NCI-H526 treated with DMSO at 0.1 percent for 48 hours (cell line): ENCODE data around the gene DUS4L.

Experiments
- DNase-seq: peaks from one replicate; lab custom pipeline; 2025; lab: John Stamatoyannopoulos, UW

Gene DUS4L

DNA sequence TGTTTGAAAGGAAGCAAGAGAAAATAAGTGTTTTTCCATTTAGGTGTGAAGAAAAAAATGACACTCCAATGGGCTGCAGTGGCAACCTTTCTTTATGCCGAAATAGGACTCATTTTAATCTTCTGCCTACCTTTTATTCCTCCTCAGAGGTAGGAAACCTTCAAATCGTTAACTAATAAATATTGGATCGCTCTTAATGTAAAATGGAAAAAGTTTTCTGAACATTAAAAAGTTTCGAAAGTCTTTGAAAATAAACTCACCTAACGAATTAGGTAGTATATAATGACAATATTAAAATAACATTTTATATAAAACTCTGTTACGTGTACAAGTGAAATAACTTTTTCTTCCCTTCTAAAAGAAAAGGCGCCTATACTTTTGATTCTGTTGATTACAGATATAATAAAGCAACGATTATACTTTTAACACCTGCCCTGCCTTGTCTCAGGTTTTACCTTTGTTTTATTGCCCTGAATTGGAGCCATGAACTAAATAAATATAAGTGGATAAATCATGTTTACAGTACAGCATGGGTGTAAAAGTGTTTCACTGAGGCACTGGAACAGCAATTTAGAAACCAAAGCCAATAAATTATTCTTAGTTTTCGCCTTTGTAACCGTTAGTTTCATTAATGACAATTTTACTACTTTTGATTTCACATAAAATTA lies 17.1 kb downstream of the DUS4L start:
- no peak for DNase-seq

DNA sequence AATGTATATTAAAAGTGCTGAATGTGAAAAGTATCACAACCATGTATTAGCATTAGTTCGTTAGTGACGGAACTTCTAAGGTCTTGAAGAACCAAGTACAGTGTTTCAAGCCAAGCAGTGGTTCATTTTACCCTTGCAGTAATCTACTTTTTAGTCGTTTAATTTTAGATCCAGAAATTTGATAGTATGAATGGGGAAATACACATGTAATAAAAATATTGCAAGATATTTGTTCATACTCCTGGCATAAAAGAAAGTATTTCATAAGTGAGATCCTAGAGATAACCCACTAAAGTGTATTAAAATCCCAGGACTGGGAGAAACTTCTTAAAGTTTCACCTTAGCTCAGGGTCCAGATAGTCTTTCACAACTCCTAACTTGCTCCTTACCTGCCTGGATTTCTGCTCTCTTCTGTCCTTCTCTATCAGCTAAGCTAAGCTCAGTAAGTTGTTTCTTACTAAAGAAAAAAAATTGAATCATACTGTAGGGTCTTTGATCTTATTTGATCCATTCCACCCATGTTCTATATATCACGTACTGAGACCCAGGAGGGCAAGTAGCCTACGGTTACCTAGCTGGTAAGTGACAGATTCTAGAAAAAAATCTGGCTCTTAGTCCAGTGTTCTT lies 17.7 kb downstream of the DUS4L start:
- no peak for DNase-seq

DNA sequence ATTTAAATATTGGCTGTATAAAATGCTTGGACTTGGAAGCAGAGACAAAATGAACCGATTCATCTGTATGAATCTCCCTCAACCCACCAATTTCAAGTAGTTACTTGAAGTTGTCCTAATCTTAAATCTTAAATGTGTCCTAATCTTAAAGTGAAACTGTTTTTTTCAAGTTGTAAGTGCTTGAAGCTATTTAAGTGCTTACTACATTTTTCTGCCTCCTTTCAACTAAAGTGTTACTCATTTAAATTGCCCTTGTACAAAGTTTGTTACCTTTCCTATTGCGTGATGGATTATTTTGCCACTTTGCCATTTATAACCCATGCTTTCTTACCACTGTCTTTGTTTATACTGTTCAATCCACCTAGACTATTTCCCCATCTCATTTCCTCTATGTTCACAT lies 19.1 kb downstream of the DUS4L start:
- no peak for DNase-seq

DNA sequence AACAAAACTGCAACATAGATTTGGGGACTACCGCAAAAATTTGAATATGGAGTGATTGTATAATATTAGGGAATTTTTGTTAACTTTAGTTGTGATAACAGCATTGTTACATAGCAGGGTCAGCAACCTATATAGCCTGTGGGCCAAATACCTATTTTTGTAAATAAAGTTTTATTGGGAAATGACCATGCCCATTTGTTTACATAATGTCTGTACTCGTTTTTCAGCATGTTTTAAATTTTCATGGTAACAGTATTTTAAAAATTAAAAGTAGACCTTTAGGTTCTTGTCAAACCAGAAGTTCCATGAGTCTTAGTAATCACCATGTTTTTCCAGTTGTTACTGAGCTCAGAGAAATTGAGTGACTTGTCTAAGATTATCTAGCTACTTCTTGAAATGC lies 20.9 kb downstream of the DUS4L start:
- DNase-seq, result no peak

DNA sequence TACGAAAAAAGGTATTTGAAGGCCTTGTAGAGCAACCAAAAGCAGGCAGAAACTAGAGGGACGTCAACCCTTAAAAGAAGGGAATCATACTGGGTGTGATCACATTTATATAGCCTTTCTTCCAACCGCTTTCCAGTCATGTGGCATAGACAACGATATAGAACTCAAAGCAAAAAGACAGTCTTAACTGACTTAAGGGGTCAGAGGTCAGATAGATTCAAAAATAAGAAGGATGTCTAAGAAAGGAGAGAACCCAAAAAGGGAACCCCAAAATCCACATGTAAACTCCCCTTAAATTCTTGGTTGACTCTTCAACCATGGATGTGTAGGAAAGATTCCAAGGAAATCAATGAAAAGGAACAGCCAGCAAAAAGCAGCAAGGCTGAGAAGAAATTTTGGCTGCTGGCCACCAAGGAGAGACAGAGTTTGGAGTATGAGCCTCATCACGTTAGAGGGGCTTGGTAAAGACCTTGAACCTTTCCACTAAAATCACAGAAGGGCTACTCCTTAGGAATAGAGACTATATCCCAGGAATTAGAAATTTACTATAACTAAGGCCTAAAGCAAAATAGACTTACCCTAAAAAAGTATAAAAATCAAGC lies 24.9 kb downstream of the DUS4L start:
- DNase-seq, result no peak

DNA sequence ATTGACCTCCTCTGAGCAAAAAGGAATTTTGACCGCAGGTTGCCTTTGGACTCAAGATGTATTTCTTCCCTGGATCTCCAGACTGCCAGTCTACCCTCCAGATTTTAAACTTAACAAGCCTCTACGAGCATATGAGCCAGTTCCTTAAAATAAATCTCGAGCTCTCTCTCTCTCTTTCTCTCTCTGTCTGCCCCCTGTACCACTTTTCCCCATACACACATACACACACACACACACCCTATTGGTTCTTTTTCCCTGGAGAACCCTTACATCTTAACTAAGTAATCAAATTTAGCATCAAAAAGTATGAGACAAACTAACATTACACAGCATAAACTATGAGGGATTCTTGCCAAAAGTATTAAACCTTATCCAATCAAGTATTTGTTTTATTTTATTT lies 27.6 kb downstream of the DUS4L start:
- no peak for DNase-seq

DNA sequence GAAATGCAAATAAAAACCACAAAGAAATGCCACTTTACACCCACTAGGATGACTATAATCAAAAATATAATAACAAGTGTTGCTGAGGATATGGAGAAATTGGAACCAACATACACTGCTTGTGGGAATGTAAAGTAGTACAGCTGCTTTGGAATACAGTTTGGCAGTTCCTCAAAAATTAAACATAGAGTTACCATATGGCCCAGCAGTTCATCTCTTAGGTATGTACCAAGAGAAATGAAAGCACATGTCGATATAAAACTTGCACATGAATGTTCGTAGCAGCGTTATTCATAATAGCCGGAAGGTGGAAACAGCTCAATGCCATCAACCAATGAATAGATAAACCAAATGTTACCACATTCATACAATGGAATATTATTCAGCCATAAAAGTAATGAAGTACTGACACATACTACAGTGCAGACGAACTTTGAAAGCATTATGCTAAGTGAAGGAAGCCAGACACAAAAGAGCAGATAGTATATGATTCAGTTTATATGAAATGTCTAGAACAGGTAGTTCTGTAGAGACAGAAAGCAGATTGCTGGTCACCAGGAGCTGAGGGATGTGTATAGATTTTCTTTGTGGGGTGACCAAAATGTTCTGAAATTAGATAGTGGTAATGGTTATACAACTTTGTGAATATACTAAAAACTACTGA lies 28.7 kb downstream of the DUS4L start:
- no peak for DNase-seq

DNA sequence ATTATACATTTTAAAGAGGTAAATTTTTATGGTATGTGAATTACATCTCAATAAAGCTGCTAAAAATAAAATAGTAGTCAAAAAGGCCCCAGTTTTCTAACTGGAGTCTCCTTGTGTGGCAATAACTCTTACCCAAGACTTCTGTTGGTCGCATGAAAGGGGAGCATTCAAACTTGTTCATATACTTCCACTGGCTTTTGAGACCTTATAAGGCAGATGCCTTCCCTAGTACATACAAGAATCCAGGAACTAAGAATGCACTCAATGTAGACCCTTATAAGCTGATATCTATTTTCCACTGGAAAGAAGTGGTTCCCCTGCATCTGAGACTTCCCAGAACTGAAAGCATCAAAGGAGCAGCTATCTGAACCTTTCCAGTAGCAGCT lies 29.2 kb downstream of the DUS4L start:
- no peak for DNase-seq

DNA sequence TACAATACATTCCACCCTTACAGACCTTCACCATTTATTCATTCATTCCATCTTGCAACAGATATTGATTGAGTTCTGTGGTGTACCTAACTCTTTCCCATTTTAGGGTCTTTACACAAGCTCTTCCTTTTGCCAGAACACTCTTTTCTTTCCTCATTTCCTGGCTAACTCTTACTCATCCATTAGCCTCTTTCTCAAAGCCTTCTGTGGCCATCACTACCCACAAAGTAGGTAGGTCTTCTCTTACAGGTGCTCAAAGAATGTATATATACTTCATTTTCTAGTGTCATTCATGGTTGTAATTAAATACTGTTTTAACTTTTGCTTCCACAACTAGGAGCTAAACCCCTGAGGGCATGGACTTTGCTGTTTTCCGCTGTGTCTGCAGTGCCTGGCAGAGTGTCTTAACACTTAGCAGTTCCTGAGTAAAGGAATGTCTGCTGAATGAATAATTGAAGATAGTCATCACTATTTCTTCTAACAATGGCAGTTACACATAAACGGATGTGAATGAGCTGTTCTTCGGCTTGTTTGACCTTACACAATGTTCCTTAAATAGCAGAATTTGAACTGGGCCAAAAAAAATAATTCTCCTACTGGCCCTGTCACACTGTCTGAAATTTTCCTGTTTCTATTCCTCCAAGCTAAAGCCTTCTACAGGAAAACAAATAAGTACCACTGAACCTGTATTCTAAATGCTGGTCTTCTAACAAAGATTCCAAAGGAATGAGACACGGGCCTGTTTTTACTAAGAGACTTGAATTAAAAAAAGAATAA lies 31.4 kb downstream of the DUS4L start:
- DNase-seq, result no peak

DNA sequence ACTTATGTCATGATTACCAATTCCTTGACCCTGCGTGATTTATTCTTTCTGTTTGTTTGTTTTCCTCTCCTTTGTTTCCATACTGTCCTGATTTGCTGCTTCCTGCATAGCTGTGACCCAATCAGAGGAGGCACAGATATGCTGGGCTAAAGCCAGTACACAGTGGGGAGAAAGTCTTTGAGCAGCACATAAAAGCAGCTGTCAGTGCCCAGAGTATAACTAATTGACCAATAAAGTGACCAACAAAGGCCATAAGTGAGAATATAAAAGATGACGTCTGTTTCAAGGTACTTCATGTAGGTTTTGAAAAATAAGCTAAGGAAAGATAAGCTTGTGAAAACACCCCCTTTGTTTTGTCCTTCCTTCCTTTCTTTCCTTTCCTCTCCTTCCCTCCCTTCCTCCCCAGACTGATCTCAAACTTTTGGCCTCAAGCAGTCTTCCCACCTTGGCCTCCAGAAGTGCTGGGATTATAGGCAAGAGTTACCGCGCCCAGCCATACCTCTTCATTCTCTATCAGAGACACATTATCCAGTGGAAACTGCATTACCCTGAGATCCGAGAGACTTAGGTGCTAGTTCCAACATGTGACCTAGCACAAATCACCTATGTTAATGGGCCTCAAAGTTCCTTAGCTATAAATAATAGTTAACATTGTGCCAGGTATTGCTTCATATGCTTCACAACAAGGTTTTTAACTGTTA lies 33.3 kb downstream of the DUS4L start:
- DNase-seq, result no peak

DNA sequence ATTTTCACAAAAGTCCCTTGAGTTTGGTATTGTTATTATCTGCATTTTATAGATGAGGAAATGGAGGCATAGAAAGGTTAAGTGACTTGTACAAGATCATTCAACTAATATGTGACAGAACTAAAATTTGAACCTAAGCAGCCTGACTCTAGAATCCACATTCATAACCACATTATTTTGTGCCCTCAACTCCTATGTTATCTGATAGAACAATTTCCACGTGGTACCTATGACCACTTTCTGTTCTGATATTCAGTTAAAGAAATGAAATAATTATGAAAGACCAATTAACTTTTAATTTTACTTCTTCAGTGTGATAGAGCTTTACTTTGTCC lies 33.8 kb downstream of the DUS4L start:
- DNase-seq, result no peak

DNA sequence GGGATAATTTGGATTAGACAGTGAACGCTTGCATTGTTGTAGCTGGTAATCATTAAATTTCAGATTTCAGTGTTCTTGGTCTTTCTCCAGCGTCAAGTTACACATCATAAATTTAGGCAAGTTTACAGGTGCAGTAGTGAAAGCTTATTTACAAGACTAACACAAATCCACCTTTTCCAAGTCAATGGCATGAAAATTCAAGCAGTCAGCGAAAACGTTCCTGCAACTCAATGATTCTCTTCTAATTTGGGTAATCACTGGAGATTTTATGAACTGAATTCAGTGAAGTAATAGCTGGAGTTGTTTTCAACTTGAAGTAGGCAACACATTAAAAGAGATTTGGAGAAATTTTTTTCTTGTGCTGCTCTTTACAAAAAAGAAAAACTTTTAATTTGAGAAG lies 34.2 kb downstream of the DUS4L start:
- no peak for DNase-seq

DNA sequence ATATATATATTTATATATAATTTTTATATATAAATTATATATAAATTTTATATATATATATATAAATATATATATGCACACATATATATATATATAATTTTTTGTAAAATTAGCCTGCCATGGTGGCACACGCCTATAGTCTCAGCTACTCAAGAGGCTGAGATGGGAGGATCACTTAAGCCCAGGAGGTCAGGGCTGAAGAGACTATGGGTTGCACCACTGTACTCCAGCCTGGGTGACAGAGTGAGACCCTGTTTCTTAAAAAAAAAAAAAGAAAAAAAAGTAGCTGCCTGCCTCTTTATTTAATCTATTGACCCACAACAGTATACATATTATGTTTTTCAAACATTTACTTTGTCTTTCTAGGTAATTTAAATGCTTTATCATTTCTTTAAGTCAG lies 35.5 kb downstream of the DUS4L start:
- DNase-seq, result no peak

DNA sequence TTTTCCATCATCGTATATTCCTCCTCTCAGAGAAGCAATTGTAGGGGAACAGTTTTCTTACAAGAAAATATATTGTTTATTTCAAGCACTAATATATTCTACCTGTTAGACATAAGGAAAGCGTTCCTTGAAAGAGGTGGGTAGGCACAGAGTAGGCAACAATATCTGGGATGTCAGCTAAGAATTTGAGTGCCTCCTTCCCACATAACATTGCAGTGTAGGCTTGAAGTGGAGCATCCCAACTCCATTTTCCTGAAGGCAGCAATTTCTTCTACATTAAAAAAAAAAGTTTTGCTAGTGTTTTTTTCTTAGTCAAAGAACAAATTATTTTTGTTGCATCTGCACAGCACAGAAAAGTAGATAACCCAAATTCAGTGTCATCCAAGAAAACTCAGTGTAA lies 37.0 kb downstream of the DUS4L start:
- DNase-seq, result no peak

DNA sequence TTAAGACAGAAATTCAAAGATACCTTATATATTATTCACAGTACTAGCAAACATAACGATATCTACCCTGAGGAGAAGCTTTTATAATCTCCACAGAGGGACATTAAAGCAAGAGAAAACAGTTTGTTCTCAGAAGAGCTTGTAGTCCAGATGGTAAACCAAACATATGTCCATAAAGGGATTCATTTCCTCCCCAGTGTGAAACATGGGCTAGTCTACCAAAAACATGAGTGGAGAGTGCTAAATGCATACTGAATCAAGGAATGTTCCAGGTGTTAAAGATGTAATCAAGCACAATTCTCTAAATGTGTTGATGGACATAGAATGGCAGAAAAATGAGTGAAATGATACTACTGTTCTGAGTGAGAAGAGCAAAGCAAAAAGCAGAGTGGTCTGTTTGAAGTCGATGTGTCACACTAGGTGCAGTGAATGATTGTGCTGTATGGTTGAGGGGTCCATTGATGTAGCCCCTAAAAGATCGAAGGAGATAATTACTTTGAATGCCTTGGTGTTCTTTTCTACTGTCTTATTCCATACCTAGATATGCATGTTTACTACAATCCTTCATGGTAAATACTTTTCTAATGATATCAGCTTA lies 41.5 kb downstream of the DUS4L start:
- DNase-seq, result no peak

DNA sequence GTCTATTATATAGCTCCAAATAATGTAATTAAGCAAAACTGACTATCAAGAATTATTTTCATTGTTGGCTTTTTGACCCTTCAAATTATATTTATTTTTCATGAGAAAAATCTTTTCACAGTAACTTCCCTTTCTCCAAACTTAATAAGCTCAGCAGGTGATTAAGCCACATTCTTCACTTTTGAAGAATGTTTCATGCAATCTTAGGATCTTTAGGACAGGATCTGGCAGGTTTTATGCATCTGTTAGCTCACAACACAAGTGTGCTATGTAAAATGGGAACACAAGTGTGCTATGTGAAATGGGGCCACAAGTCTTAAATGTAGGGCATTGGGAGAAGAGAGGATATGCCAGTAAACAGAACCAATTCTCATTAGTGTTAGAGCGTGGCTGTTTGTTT lies 42.5 kb downstream of the DUS4L start:
- no peak for DNase-seq

DNA sequence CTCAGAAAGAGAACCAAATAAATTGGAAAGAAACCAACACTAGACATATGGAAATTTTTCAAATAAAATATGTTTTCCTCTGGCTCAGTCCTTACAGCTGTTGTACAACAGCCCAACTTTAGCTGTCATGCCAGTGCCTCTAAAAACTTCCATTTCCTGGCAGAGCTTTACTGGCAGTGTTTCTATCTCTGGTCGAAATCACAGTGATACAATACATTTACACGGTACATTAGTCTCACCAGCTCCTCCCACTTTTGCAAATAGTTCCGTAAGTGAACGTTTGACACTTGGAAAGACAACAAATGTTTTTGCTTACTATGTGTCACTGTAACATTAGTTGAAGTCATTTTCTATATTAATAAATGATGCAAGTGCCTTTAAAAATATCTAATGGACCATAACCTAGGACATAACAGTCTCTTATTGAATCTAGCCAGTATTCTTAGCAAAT lies 46.1 kb downstream of the DUS4L start:
- DNase-seq, result no peak

DNA sequence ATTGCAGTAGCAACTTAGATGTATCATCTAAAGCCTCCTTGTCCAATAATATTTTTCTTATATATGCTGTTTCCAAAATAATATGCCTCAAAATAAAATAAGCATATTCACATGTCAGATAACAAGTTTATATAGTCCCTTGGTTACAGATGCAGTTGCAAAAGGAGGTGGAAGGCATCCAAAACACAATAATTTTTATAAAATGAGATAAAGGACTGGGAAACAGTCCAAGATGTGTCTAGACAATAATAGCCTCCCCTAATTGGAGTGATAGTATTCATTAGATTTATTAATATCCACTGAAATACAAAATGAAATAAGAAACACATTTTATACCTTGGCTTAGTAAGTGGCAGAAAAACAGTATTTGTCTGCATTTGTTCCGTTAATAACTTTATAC lies 46.6 kb downstream of the DUS4L start:
- no peak for DNase-seq

DNA sequence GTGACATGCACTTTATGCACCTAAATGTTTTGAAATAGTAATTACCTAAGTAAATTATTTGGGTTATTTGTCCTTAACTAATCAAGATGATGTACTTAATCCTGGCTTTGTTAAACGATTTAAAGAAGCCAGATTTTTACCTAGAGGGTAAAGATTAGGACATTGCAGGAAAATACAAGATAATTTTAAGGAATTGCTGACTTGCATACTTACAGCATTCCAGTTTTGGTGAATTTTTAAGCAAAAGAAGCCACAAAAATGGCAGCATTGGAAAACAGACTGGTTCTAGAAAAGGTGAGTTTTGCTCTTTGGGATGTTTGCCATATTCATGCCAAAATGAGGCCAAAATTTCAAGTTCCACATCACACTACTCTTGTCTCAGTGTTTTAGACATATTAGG lies 49.7 kb downstream of the DUS4L start:
- DNase-seq, result no peak

DNA sequence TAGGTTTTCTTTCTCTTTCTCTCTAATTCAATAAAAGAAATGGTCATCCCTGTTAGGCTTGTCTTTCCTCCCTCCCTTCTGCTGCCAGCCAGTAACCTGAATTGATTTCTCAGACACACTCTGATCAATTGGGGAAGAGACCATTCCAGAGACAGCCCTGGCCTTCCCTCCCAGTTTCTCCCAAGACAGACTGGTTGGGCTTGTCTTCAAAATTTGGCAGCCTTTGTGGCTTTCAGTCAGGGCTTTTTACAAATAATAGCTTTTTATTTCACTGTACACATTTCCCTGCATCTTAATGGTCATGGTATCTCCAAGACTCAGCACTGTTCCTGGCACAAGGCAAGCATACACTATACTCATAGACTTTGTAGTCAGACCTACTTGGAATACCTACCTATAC lies 50.2 kb downstream of the DUS4L start:
- no peak for DNase-seq

DNA sequence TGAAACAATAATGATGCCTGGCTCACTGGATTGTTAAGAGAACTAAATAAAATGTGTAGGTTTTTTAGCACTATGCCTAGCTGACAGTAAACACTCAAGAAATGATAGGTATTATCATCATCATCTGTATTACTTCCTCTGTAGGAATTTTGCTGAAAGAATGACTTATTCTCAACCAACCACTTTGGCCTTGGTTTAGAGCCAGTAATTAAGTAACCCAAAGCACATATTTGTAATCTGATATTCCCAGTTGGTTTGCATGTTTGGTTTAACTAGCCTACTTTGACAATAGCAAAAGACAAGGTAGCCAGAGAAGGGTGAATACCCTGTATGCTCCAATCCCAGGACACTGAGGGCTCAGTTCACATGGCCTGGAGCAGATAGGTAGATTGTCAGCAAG lies 50.7 kb downstream of the DUS4L start:
- DNase-seq, result peak; percentile 23
